H9 (cell line): Measurements from ENCODE around the gene LYVE1. TPM values are rescaled to one million over a fixed set of nuclear protein-coding genes. Genes with fewer than 3 reads are reported as not detected.

Experiments
- DNase-seq: peaks from one replicate; pipeline ENCODE4 v3.0.0-alpha.2; 2017
- H2AFZ ChIP-seq: one replicate; pipeline ENCODE4 v1.6.1; 2013; ENCODE audit warnings: mild to moderate bottlenecking, low read length, control low read depth, moderate library complexity
- H2AK5ac ChIP-seq: 2 replicates; pipeline ENCODE4 v1.6.1; 2013; ENCODE audit warnings: low read length, control low read depth, mixed read lengths; ENCODE audit not compliant: insufficient read length
- H2BK120ac ChIP-seq: one replicate; pipeline ENCODE4 v1.6.1; 2013; ENCODE audit warnings: low read depth, mild to moderate bottlenecking, low read length, control low read depth, inconsistent platforms; ENCODE audit not compliant: poor library complexity, severe bottlenecking
- H2BK12ac ChIP-seq: 2 replicates; pipeline ENCODE4 v1.6.1; 2013; ENCODE audit warnings: low read length, control low read depth, mixed read lengths, low read depth; ENCODE audit not compliant: insufficient read length
- H2BK15ac ChIP-seq: 2 replicates; pipeline ENCODE4 v1.6.1; 2013; ENCODE audit warnings: low read depth, low read length, control low read depth
- H2BK20ac ChIP-seq: one replicate; pipeline ENCODE4 v1.6.1; 2013; ENCODE audit warnings: low read depth, mild to moderate bottlenecking, low read length, control low read depth, inconsistent platforms; ENCODE audit not compliant: poor library complexity, severe bottlenecking
- H2BK5ac ChIP-seq: 2 replicates; pipeline ENCODE4 v1.6.1; 2013; ENCODE audit warnings: low read length, control low read depth, mixed read lengths; ENCODE audit not compliant: insufficient read length
- H3K14ac ChIP-seq: 2 replicates; pipeline ENCODE4 v1.6.1; 2013; ENCODE audit warnings: low read length, control low read depth; ENCODE audit not compliant: insufficient read depth
- H3K18ac ChIP-seq: 2 replicates; pipeline ENCODE4 v1.6.1; 2013; ENCODE audit warnings: low read depth, mild to moderate bottlenecking, mixed read lengths, low read length, control low read depth; ENCODE audit not compliant: insufficient read length
- H3K23ac ChIP-seq: 2 replicates; pipeline ENCODE4 v1.6.1; 2013; ENCODE audit warnings: low read length, control low read depth, mixed read lengths, low read depth; ENCODE audit not compliant: insufficient read length
- H3K23me2 ChIP-seq: 2 replicates; pipeline ENCODE4 v1.6.1; 2013; ENCODE audit warnings: low read depth, mild to moderate bottlenecking, mixed read lengths, low read length, control low read depth; ENCODE audit not compliant: insufficient read length, poor library complexity, severe bottlenecking
- H3K27ac ChIP-seq: 2 replicates; pipeline ENCODE4 v1.5.1; 2013; ENCODE audit warnings: low read length, control low read depth, mixed read lengths, low read depth; ENCODE audit not compliant: insufficient read length
- H3K27me3 ChIP-seq: 2 replicates; pipeline ENCODE4 v1.6.1; 2013; ENCODE audit warnings: low read length, control low read depth, inconsistent platforms; ENCODE audit not compliant: insufficient read depth
- H3K4ac ChIP-seq: 2 replicates; pipeline ENCODE4 v1.6.1; 2013; ENCODE audit warnings: low read depth, mild to moderate bottlenecking, control low read depth, inconsistent platforms, low read length, moderate library complexity
- H3K4me1 ChIP-seq: 2 replicates; pipeline ENCODE4 v1.6.1; 2013; ENCODE audit warnings: low read length, control low read depth, inconsistent platforms; ENCODE audit not compliant: insufficient read depth
- H3K4me2 ChIP-seq: 2 replicates; pipeline ENCODE4 v1.6.1; 2013; ENCODE audit warnings: low read length, control low read depth, mixed read lengths; ENCODE audit not compliant: insufficient read length, insufficient read depth
- H3K56ac ChIP-seq: 2 replicates; pipeline ENCODE4 v1.6.1; 2013; ENCODE audit warnings: low read depth, mild to moderate bottlenecking, mixed read lengths, low read length, control low read depth; ENCODE audit not compliant: insufficient read length
- H3K79me1 ChIP-seq: 2 replicates; pipeline ENCODE4 v1.6.1; 2013; ENCODE audit warnings: low read depth, mild to moderate bottlenecking, moderate library complexity, low read length, control low read depth, inconsistent platforms; ENCODE audit not compliant: insufficient read depth, poor library complexity, severe bottlenecking
- H3K79me2 ChIP-seq: 2 replicates; pipeline ENCODE4 v1.6.1; 2013; ENCODE audit warnings: low read length, control low read depth, inconsistent platforms; ENCODE audit not compliant: insufficient read depth
- H3K9ac ChIP-seq: 2 replicates; pipeline ENCODE4 v1.6.1; 2013; ENCODE audit warnings: low read length, control low read depth, mixed read lengths; ENCODE audit not compliant: insufficient read length; ENCODE audit errors: extremely low read depth
- H3K9me3 ChIP-seq: one replicate; pipeline ENCODE4 v1.6.1; 2013; ENCODE audit warnings: low read depth, low read length, inconsistent platforms; ENCODE audit not compliant: control insufficient read depth
- H3T11ph ChIP-seq: one replicate; pipeline ENCODE4 v1.6.1; 2013; ENCODE audit warnings: mild to moderate bottlenecking, low read length, control low read depth, inconsistent platforms
- H4K20me1 ChIP-seq: one replicate; pipeline ENCODE4 v1.6.1; 2013; ENCODE audit not compliant: control insufficient read depth, insufficient read length, insufficient read depth
- H4K5ac ChIP-seq: 2 replicates; pipeline ENCODE4 v1.6.1; 2013; ENCODE audit warnings: low read depth, mild to moderate bottlenecking, mixed read lengths, low read length, control low read depth; ENCODE audit not compliant: insufficient read length
- H4K8ac ChIP-seq: replicated peaks from 2 replicates; pipeline ENCODE4 v1.6.1; 2013; ENCODE audit warnings: low read length, control low read depth, mixed read lengths, low read depth; ENCODE audit not compliant: insufficient read length
- H4K91ac ChIP-seq: 2 replicates; pipeline ENCODE4 v1.6.1; 2013; ENCODE audit warnings: low read depth, mild to moderate bottlenecking, moderate library complexity, mixed read lengths, low read length, control low read depth; ENCODE audit not compliant: insufficient read length
- H3K27ac Mint-ChIP-seq, 3 experiments: 2 replicates in 2 of 3; 3 replicates in 1 of 3; pipeline ENCODE4 v1.8.0; 2020 to 2021; ENCODE audit warnings: mixed read lengths in 3 of 3, mild to moderate bottlenecking in 1 of 3, moderate library complexity in 1 of 3
- H3K27me3 Mint-ChIP-seq: 2 replicates; pipeline ENCODE4 v1.8.0; 2021; ENCODE audit warnings: low read depth, mild to moderate bottlenecking, moderate library complexity, mixed read lengths
- H3K36me3 Mint-ChIP-seq, 3 experiments: 2 replicates in 2 of 3; 3 replicates in 1 of 3; pipeline ENCODE4 v1.8.0; 2020 to 2021; ENCODE audit warnings: low read depth in 3 of 3, mixed read lengths in 3 of 3; ENCODE audit not compliant: insufficient read depth in 1 of 3
- H3K4me1 Mint-ChIP-seq, 2 experiments: 2 replicates each; pipeline ENCODE4 v1.8.0; 2020; ENCODE audit warnings: mixed read lengths in 2 of 2
- H3K4me3 Mint-ChIP-seq, 2 experiments: 2 replicates in 1 of 2; 3 replicates in 1 of 2; pipeline ENCODE4 v1.8.0; 2020 to 2021; ENCODE audit warnings: mild to moderate bottlenecking in 2 of 2, mixed read lengths in 2 of 2, moderate library complexity in 1 of 2
- H3K9me3 Mint-ChIP-seq, 2 experiments: 2 replicates in 1 of 2; 3 replicates in 1 of 2; pipeline ENCODE4 v1.8.0; 2020; ENCODE audit warnings: mild to moderate bottlenecking in 2 of 2, mixed read lengths in 2 of 2, moderate library complexity in 1 of 2
- CTCF ChIP-seq: fragments of 200-600 bp; sonication (generic); conservative IDR thresholded peaks from 3 replicates; pipeline ENCODE4 v1.8.0; 2021; ENCODE audit warnings: antibody characterized with exemption, mild to moderate bottlenecking
- whole genome bisulfite sequencing: extraction: QIAGEN DNeasy Blood & Tissue Kit; methylation state at CpG from one replicate; pipeline ENCODE4 v1.1.7; 2013; ENCODE audit warnings: missing lambda C conversion rate, low lambda C conversion rate, mixed read lengths; ENCODE audit not compliant: insufficient read length; ENCODE audit errors: extremely low coverage; 5-methylcytosine and 5-hydroxymethylcytosine counted together
- total RNA-seq: library from RNA; stranded (reverse); gene quantifications from 2 replicates; pipeline ENCODE4 v1.2.1, GENCODE V29; 2021

The LYVE1 gene
- total RNA-seq, 1 experiment from 2014 or later = not detected

GRCh38 chr11:10581481-10582019 lies 13.1 kb upstream of the LYVE1 start:
- Mint-ChIP-seq H3K36me3 (peaks cover 0 to 4% (median 2%) of the 10 kb centered on the region in 3 experiments; a peak in 1 of 7 replicates), H3K4me3 (no peak overlapping the region), H3K4me1 (peaks cover 5 to 10% of the 10 kb centered on the region in 2 experiments; a peak in 3 of 4 replicates), H3K27ac (no peak overlapping the region; a peak in 1 of 7 replicates), H3K27me3 (no peaks in the 10 kb centered on the region), H3K9me3 (no peaks in the 10 kb centered on the region)
- no peak overlapping the region for H2AK5ac ChIP-seq
- WGBS = no CpG with 5 or more reads among the region's 4 CpGs
- no peak overlapping the region for H3T11ph ChIP-seq
- H3K4me2 ChIP-seq = no peak overlapping the region
- H3K56ac ChIP-seq = no peak overlapping the region
- H3K14ac ChIP-seq = no peak overlapping the region
- no peak overlapping the region for H3K9ac ChIP-seq
- no peak for DNase-seq
- H4K91ac ChIP-seq = no peak overlapping the region
- H3K18ac ChIP-seq = no peak overlapping the region
- H3K4ac ChIP-seq = no peak overlapping the region
- H2AFZ ChIP-seq = no peak overlapping the region
- H2BK12ac ChIP-seq = no peak overlapping the region
- H3K79me1 ChIP-seq = no peaks in the 10 kb centered on the region
- no peak overlapping the region for H2BK120ac ChIP-seq
- no peaks in the 10 kb centered on the region for H3K79me2 ChIP-seq
- no peak overlapping the region for H2BK15ac ChIP-seq
- H2BK5ac ChIP-seq = no peak overlapping the region
- no peak overlapping the region for H3K27ac ChIP-seq
- no peak overlapping the region for H3K23ac ChIP-seq
- H3K4me1 ChIP-seq = no peaks in the 10 kb centered on the region
- H3K23me2 ChIP-seq = no peaks in the 10 kb centered on the region
- H4K8ac ChIP-seq = no peak overlapping the region
- no peaks in the 10 kb centered on the region for H3K27me3 ChIP-seq
- no peak overlapping the region for H4K5ac ChIP-seq
- no peak overlapping the region for H2BK20ac ChIP-seq
- TF ChIP-seq CTCF = no peak
- H4K20me1 ChIP-seq = no peaks in the 10 kb centered on the region
- no peaks in the 10 kb centered on the region for H3K9me3 ChIP-seq
